Caco-2 (cell line): ENCODE measurements around the gene SMPX. TPM values are rescaled to one million over a fixed set of nuclear protein-coding genes. Genes with fewer than 3 reads are reported as not detected.

Experiments
- BruUV-seq: library from RNA; stranded (reverse); fragments of 400-500 nt; replicated peaks from 2 replicates; lab custom pipeline; 2021; lab: Mats Ljungman, UMichigan
- CTCF ChIA-PET: fragments of 300-600 bp; sonication (Branson Sonifier 250); formaldehyde crosslinking; loops from one replicate; lab custom pipeline; 2022; ENCODE audit warnings: antibody characterized with exemption; lab: Charles Lee
- POLR2A ChIA-PET: fragments of 300-600 bp; sonication (Branson Sonifier 250); formaldehyde crosslinking; loops from one replicate; lab custom pipeline; 2022; ENCODE audit warnings: antibody characterized with exemption; lab: Charles Lee
- DNase-seq, 2 experiments: peaks; one replicate each; pipeline versions ENCODE4 v3.0.0 to v3.0.0-alpha.2; 2020 to 2022
- H3K27me3 ChIP-seq: replicated peaks from 2 replicates; pipeline ENCODE4 v1.6.0; 2011; ENCODE audit warnings: low read length; ENCODE audit not compliant: control insufficient read depth, insufficient read depth
- H3K36me3 ChIP-seq: 2 replicates; pipeline ENCODE4 v1.5.1; 2011; ENCODE audit warnings: low read length; ENCODE audit not compliant: control insufficient read depth, insufficient read depth
- H3K4me1 ChIP-seq: fragments of 250-450 bp; sonication (Bioruptor Pico); 2 replicates; pipeline ENCODE4 v1.5.1; 2020; ENCODE audit warnings: mild to moderate bottlenecking
- H3K4me3 ChIP-seq: 2 replicates; pipeline ENCODE4 v1.5.1; 2011; ENCODE audit warnings: low read depth, mild to moderate bottlenecking, control low read depth, low read length
- H3K9me3 ChIP-seq: fragments of 250-450 bp; sonication (Bioruptor Pico); 2 replicates; pipeline ENCODE4 v1.5.1; 2020; ENCODE audit warnings: mild to moderate bottlenecking, moderate library complexity
- H3K27ac Mint-ChIP-seq: one replicate; pipeline ENCODE4 v1.8.0; 2022; ENCODE audit warnings: mixed read lengths; ENCODE audit not compliant: unreplicated experiment
- H3K27me3 Mint-ChIP-seq: one replicate; pipeline ENCODE4 v1.8.0; 2022; ENCODE audit warnings: mixed read lengths; ENCODE audit not compliant: insufficient read depth, unreplicated experiment
- H3K36me3 Mint-ChIP-seq: one replicate; pipeline ENCODE4 v1.8.0; 2022; ENCODE audit warnings: mild to moderate bottlenecking, mixed read lengths; ENCODE audit not compliant: insufficient read depth, unreplicated experiment
- H3K4me1 Mint-ChIP-seq: one replicate; pipeline ENCODE4 v1.8.0; 2022; ENCODE audit warnings: low read depth, mixed read lengths; ENCODE audit not compliant: unreplicated experiment
- H3K4me3 Mint-ChIP-seq: one replicate; pipeline ENCODE4 v1.8.0; 2022; ENCODE audit warnings: mild to moderate bottlenecking, moderate library complexity, mixed read lengths; ENCODE audit not compliant: unreplicated experiment
- H3K9me3 Mint-ChIP-seq: one replicate; pipeline ENCODE4 v1.8.0; 2022; ENCODE audit warnings: mixed read lengths; ENCODE audit not compliant: unreplicated experiment
- intact Hi-C: fragments of 100-400 bp; cut with micrococcal nuclease; formaldehyde crosslinking; loops from one replicate; pipeline ENCODE4 v1.10.0; 2022; ENCODE audit not compliant: unreplicated experiment
- total RNA-seq: library from RNA; stranded (reverse); gene quantifications from 2 replicates; pipeline ENCODE4 v1.2.3, GENCODE V29; 2022
- TF ChIP-seq, protein P1 (sequence below), 2 experiments: fragments of 200-600 bp in 1 of 2; IDR thresholded peaks; 1 replicate in 1 of 2; 2 replicates in 1 of 2; pipeline versions ENCODE4 v1.5.1 to v1.8.0; 2011 to 2022; ENCODE audit warnings: antibody characterized with exemption in 1 of 2, control low read depth in 1 of 2, inconsistent platforms in 1 of 2, low read depth in 1 of 2, low read length in 1 of 2, mild to moderate bottlenecking in 1 of 2, moderate library complexity in 1 of 2; ENCODE audit not compliant: insufficient read depth in 1 of 2, severe bottlenecking in 1 of 2, unreplicated experiment in 1 of 2

SMPX gene
- total RNA-seq, 1 experiment from 2014 or later, result 2.9 TPM

DNA sequence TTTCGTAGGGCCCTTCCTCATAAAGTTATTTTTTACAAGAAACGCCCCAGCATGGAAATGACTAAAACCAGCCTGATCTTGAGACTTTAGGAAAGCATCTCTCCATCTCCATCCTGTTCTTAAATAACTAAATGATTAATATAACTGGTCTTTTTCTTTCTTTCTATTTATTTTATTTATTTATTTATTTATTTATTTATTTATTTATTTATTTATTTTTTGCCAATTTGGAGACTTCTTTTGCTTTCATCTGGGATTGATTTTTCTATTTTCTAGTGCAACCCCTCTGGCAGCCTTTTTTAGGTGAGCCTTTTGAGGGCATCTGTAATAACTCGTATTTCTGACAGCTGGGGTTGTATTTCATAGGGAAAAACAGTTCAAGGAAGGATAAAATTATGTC lies 98.6 kb downstream of the SMPX start:
- Mint-ChIP-seq H3K27me3 (no peaks in the 10 kb centered on the region), H3K27ac (no peak overlapping the region), H3K9me3 (no peaks in the 10 kb centered on the region), H3K36me3 (no peaks in the 10 kb centered on the region), H3K4me3 (no peak overlapping the region), H3K4me1 (peaks cover 7% of the 10 kb centered on the region)
- CTCF ChIA-PET, result no interaction called here
- no peak for DNase-seq
- POLR2A ChIA-PET, result no interaction called here
- Histone ChIP-seq H3K4me3 (no peak overlapping the region), H3K27me3 (no peaks in the 10 kb centered on the region), H3K4me1 (no peaks in the 10 kb centered on the region), H3K36me3 (no peaks in the 10 kb centered on the region), H3K9me3 (no peaks in the 10 kb centered on the region)
- BruUV-seq, result no TSS peak
- intact Hi-C loops, result no loop called here
- TF ChIP-seq, protein P1, sequence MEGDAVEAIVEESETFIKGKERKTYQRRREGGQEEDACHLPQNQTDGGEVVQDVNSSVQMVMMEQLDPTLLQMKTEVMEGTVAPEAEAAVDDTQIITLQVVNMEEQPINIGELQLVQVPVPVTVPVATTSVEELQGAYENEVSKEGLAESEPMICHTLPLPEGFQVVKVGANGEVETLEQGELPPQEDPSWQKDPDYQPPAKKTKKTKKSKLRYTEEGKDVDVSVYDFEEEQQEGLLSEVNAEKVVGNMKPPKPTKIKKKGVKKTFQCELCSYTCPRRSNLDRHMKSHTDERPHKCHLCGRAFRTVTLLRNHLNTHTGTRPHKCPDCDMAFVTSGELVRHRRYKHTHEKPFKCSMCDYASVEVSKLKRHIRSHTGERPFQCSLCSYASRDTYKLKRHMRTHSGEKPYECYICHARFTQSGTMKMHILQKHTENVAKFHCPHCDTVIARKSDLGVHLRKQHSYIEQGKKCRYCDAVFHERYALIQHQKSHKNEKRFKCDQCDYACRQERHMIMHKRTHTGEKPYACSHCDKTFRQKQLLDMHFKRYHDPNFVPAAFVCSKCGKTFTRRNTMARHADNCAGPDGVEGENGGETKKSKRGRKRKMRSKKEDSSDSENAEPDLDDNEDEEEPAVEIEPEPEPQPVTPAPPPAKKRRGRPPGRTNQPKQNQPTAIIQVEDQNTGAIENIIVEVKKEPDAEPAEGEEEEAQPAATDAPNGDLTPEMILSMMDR (IDR thresholded peaks at IDR 0.05; ENCODE audit: insufficient read depth in 1 of 2, low read depth in 1 of 2, low read length in 1 of 2, severe bottlenecking in 1 of 2, unreplicated experiment in 1 of 2), result no peak

DNA sequence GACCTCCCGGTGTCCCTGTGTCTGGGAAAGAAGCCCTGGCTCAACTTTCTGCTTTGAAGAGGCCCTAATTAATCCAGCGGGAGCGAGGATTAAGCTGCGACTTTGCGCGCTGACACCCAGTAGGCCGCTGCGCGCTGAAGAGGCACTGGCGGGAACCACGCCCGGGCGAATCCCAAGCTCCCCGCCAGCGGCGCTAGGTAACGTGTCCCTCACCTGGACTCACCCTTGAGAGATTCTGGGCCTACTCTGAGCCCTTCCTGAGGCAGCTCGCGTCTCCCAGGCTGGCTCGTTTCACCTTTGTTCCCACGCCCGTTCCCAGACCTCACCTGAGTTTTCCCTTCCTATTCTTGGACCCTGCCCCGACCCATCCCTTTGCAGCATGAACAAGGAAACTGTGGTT lies 99.2 kb downstream of the SMPX start:
- Histone ChIP-seq H3K4me3 (no peak overlapping the region), H3K4me1 (no peaks in the 10 kb centered on the region), H3K36me3 (no peaks in the 10 kb centered on the region), H3K9me3 (no peaks in the 10 kb centered on the region), H3K27me3 (no peaks in the 10 kb centered on the region)
- Mint-ChIP-seq H3K9me3 (no peaks in the 10 kb centered on the region), H3K27ac (no peak overlapping the region), H3K36me3 (no peaks in the 10 kb centered on the region), H3K4me1 (peaks cover 7% of the 10 kb centered on the region), H3K4me3 (no peak overlapping the region), H3K27me3 (no peaks in the 10 kb centered on the region)
- intact Hi-C loops, result no loop called here
- ChIA-PET POLR2A (no interaction called here), CTCF (no interaction called here)
- DNase-seq, result no peak
- TF ChIP-seq, protein P1 (IDR thresholded peaks at IDR 0.05; ENCODE audit: insufficient read depth in 1 of 2, low read depth in 1 of 2, low read length in 1 of 2, severe bottlenecking in 1 of 2, unreplicated experiment in 1 of 2), result no peak
- BruUV-seq, result no TSS peak

DNA sequence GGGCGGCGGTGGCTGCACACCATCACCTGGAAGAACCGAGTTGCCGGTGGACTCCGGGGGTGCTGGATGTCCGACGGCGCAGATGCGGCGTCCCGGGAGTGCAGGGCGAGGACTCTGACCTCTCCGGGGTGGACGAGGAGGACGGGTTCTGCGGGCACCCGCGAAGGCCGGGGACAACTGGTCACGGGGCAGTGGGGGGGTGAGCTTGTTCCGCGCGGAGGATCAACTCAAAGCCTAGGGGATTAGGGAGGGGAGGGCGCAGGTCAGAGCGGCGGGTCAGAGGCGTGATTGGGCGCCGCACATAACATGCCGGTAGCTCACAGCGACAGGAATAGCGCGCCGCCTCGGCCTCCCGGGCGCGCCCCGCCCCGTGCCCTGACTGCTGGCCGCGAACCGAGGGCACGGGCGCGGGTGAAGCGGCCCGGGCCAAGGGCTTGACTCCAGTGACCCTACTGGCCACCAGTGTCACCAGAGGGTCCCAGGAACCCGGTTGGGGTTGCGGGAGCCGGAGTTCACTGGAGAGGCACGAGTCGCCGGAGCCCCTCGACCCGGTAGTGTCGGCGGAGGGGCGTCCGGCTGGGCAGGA lies 99.7 kb downstream of the SMPX start, which contains the start of gene KLHL34:
Gene KLHL34 (minus strand): TSS at position 179 of the 586 bp plus-strand sequence. CDS start 542 bp downstream, outside the sequence.
- Mint-ChIP-seq H3K27me3 (no peaks in the 10 kb centered on the region), H3K4me1 (peaks cover 7% of the 10 kb centered on the region), H3K36me3 (no peaks in the 10 kb centered on the region), H3K4me3 (no peak within 1 kb of the TSS), H3K9me3 (no peaks in the 10 kb centered on the region), H3K27ac (no peak within 1 kb of the TSS)
- TF ChIP-seq, protein P1 (IDR thresholded peaks at IDR 0.05; ENCODE audit: insufficient read depth in 1 of 2, low read depth in 1 of 2, low read length in 1 of 2, severe bottlenecking in 1 of 2, unreplicated experiment in 1 of 2), result no peak
- POLR2A ChIA-PET, result no interaction called here
- Histone ChIP-seq H3K9me3 (no peaks in the 10 kb centered on the region), H3K4me3 (no peak within 1 kb of the TSS), H3K36me3 (no peaks in the 10 kb centered on the region), H3K4me1 (no peaks in the 10 kb centered on the region), H3K27me3 (no peaks in the 10 kb centered on the region)
- DNase-seq, result no peak
- intact Hi-C loops, result no loop called here
- no TSS peak for BruUV-seq
- CTCF ChIA-PET, result no interaction called here
